Adipocyte (in vitro differentiated cells): ENCODE results near the gene TENM3.

ENCODE experiments used
- DNase-seq: peaks from one replicate; pipeline ENCODE4 v3.0.0-alpha.2; 2015; ENCODE audit warnings: low read depth
- H3K27me3 ChIP-seq: replicated peaks from 2 replicates; pipeline ENCODE4 v1.7.0; 2013; ENCODE audit warnings: mild to moderate bottlenecking, low read length, moderate library complexity; ENCODE audit not compliant: control insufficient read depth, insufficient read depth
- H3K36me3 ChIP-seq: 2 replicates; pipeline ENCODE4 v1.7.0; 2013; ENCODE audit warnings: low read length, mild to moderate bottlenecking, moderate library complexity; ENCODE audit not compliant: control insufficient read depth, insufficient read depth, severe bottlenecking
- H3K4me1 ChIP-seq: 2 replicates; pipeline ENCODE4 v1.7.0; 2013; ENCODE audit warnings: mild to moderate bottlenecking, low read length, moderate library complexity; ENCODE audit not compliant: control insufficient read depth, insufficient read depth
- H3K4me3 ChIP-seq: 2 replicates; pipeline ENCODE4 v1.7.0; 2013; ENCODE audit warnings: mild to moderate bottlenecking, low read length, moderate library complexity
- H3K9ac ChIP-seq: 2 replicates; pipeline ENCODE4 v1.7.0; 2013; ENCODE audit warnings: mild to moderate bottlenecking, low read length, moderate library complexity
- H3K9me3 ChIP-seq: 2 replicates; pipeline ENCODE4 v1.7.0; 2013; ENCODE audit warnings: mild to moderate bottlenecking, low read length, moderate library complexity; ENCODE audit not compliant: control insufficient read depth

The TENM3 gene

DNA sequence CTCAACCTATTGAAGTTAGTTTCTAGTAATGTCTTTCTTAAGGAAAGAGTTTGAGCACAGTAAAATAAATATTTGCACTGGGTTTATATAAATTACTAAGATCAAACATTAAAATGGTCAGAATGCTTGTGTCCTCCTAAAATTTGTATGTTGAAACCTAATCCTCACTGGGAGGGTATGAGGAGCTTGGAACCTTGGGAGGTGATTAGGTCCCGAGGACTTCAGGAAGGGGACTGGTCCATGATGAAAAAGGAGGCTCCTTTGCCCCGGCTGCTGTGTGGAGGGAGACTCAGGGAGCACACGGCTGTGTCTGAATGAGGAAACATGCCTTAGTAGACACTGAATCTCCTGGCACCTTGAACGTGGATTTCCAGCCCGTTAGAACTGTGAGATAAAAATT is 221.9 kb downstream of the TENM3 start:
- no peak for DNase-seq
- H3K36me3 ChIP-seq, result no peaks in the 10 kb centered on the region

DNA sequence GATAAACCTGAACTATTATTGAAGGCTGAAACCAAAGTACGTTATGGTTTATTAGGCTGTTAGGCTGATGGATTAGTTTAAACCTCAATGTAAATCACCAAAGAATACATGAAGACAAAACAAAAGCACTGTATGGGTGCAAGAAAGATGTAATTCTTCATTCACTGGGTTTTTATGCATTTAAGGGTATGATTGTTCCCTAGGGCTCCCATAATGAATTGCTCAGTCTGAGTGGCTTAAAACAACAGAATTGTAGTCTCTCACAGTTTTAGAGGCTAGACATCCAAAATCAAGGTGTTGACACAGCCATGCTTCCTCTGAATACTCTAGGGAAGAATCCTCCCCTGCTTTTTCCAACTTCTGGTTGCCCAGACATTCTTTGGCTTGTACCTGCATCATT is 222.8 kb downstream of the TENM3 start:
- DNase-seq, result no peak
- no peaks in the 10 kb centered on the region for H3K9me3 ChIP-seq
- no peak overlapping the region for H3K4me3 ChIP-seq
- no peaks in the 10 kb centered on the region for H3K27me3 ChIP-seq
- no peaks in the 10 kb centered on the region for H3K4me1 ChIP-seq
- no peak overlapping the region for H3K9ac ChIP-seq
- H3K36me3 ChIP-seq, result no peaks in the 10 kb centered on the region

More for the DNA sequence above, 221.9 kb downstream of the TENM3 start:
- Histone ChIP-seq H3K4me3 (no peak overlapping the region), H3K27me3 (no peaks in the 10 kb centered on the region), H3K4me1 (no peaks in the 10 kb centered on the region), H3K9ac (no peak overlapping the region), H3K9me3 (no peaks in the 10 kb centered on the region)

DNA sequence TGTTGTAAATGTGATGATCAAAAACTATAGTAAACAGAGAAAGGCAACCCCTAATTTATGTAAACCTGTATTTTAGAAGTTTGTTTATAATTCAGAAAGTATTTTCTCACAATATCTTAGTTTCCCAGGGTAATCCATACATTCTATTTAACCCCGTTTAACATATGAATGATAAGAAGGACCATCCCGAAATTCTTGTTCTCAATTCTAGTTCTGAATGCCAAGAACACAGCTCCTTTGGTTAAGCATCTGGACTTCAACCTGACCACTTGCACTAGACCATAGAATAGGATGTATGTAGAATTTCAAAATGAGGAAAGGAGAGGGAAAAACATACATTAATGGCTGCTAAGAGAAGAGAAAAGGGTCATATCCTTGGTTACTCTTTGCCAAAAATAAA is 227.0 kb downstream of the TENM3 start:
- no peak for DNase-seq
- Histone ChIP-seq H3K4me1 (no peaks in the 10 kb centered on the region), H3K27me3 (no peaks in the 10 kb centered on the region), H3K4me3 (no peak overlapping the region), H3K9me3 (peaks cover 11% of the 10 kb centered on the region), H3K36me3 (no peaks in the 10 kb centered on the region), H3K9ac (no peak overlapping the region)

DNA sequence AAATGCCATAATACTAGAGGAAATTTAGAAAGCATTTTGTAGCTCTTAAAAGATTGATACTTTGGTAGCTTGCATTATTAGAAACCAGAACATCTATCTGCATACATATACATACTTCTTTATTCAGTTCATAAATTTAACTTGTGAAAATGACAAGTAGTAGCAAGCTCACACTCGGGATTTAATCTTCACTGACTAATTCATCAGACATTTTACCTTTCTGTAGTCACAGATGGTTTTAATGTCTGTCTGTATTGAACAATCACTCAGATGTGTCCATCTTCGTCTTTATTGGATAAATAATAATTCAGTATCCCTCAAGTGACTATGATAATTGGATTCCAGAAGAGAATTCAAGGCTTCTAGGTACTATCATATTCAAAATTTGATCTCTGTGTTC is 232.3 kb downstream of the TENM3 start:
- Histone ChIP-seq H3K9me3 (peaks cover 11% of the 10 kb centered on the region), H3K36me3 (no peaks in the 10 kb centered on the region), H3K9ac (no peak overlapping the region), H3K27me3 (no peaks in the 10 kb centered on the region), H3K4me3 (no peak overlapping the region), H3K4me1 (no peaks in the 10 kb centered on the region)
- no peak for DNase-seq

DNA sequence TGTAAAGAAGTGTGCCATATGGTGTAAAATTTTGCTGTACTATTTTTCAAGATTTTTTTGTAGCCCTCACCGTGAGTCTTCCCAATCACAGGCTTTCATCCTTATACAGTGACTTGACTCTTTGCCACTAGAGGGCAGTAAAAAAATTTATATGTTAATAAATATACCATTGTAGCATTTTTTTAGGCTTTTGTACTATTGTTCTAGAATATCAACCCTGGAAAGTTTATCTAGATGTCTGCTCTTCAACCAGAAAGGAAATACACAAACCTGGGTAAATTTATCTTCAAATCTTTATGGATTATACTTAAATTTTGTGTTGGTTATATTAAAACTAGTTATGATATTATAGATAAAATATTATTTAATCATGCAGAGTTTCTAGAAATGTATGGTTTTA is 235.3 kb downstream of the TENM3 start:
- peak; percentile 90 for DNase-seq
- Histone ChIP-seq H3K4me3 (no peak overlapping the region), H3K4me1 (no peaks in the 10 kb centered on the region), H3K27me3 (no peaks in the 10 kb centered on the region), H3K9me3 (no peaks in the 10 kb centered on the region), H3K9ac (no peak overlapping the region), H3K36me3 (no peaks in the 10 kb centered on the region)

GRCh38 chr4:182483685-182484084 is 240.5 kb downstream of the TENM3 start:
- DNase-seq, result no peak
- no peaks in the 10 kb centered on the region for H3K27me3 ChIP-seq
- no peaks in the 10 kb centered on the region for H3K36me3 ChIP-seq
- no peaks in the 10 kb centered on the region for H3K4me1 ChIP-seq
- no peak overlapping the region for H3K4me3 ChIP-seq
- H3K9me3 ChIP-seq, result peaks cover 9% of the 10 kb centered on the region
- H3K9ac ChIP-seq, result no peak overlapping the region

GRCh38 chr4:182486881-182487280 is 243.7 kb downstream of the TENM3 start:
- no peak for DNase-seq
- no peaks in the 10 kb centered on the region for H3K27me3 ChIP-seq
- H3K4me1 ChIP-seq, result peaks cover 3% of the 10 kb centered on the region
- H3K9ac ChIP-seq, result no peak overlapping the region
- no peaks in the 10 kb centered on the region for H3K36me3 ChIP-seq
- peaks cover 9% of the 10 kb centered on the region for H3K9me3 ChIP-seq
- H3K4me3 ChIP-seq, result no peak overlapping the region

GRCh38 chr4:182488896-182489295 is 245.7 kb downstream of the TENM3 start:
- no peaks in the 10 kb centered on the region for H3K36me3 ChIP-seq
- H3K9me3 ChIP-seq, result peaks cover 9% of the 10 kb centered on the region
- H3K27me3 ChIP-seq, result no peaks in the 10 kb centered on the region
- H3K9ac ChIP-seq, result no peak overlapping the region
- peaks cover 16% of the 10 kb centered on the region for H3K4me1 ChIP-seq
- DNase-seq, result no peak
- H3K4me3 ChIP-seq, result no peak overlapping the region

GRCh38 chr4:182489607-182490006 is 246.4 kb downstream of the TENM3 start:
- H3K9ac ChIP-seq, result no peak overlapping the region
- peaks cover 9% of the 10 kb centered on the region for H3K9me3 ChIP-seq
- no peak overlapping the region for H3K4me3 ChIP-seq
- H3K36me3 ChIP-seq, result no peaks in the 10 kb centered on the region
- no peaks in the 10 kb centered on the region for H3K27me3 ChIP-seq
- no peak for DNase-seq
- peaks cover 16% of the 10 kb centered on the region for H3K4me1 ChIP-seq

DNA sequence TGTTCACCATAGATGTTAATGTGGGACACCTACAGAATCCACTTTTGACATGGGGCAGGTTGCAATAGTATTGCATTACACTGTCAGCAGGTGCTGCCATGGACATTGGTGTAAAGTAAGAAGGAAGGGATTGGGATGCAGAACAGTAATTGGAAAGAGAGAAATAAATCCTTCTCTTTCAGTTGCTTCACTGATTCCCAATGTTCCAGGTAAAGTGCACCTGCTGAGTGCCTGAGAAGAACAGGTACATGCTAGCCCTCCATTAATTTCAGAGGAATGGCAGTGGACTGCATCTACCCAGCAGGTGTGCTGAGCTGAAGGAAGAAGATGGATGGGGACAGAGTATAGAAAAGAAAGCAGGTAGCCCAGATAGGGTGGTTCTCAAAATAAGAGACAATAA is 248.5 kb downstream of the TENM3 start:
- H3K4me1 ChIP-seq, result peaks cover 16% of the 10 kb centered on the region
- peaks cover 6% of the 10 kb centered on the region for H3K9me3 ChIP-seq
- peak overlapping the region; percentile 37 for H3K9ac ChIP-seq
- H3K4me3 ChIP-seq, result peak overlapping the region; percentile 69
- no peaks in the 10 kb centered on the region for H3K36me3 ChIP-seq
- no peaks in the 10 kb centered on the region for H3K27me3 ChIP-seq
- no peak for DNase-seq

DNA sequence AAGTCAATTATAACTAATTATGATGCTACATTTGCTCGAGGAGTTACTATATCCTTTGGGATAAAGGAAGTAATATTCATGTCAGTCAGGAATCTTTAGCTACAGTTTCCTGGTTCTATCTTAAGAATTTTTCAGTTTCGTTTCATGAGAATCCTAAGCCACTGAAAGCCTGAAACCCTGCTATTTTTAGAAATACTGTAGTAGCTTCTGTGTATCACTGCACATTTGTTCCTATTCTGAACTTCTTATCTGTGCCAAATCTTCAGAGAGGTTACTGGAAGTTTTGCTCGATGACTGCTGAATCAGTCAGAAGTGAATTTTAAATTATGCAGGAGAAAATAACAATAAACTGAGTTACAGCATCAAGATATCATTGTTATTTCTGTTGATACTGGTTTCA is 249.2 kb downstream of the TENM3 start:
- no peaks in the 10 kb centered on the region for H3K36me3 ChIP-seq
- H3K4me1 ChIP-seq, result peaks cover 16% of the 10 kb centered on the region
- DNase-seq, result peak; percentile 71
- peak overlapping the region; percentile 37 for H3K9ac ChIP-seq
- no peaks in the 10 kb centered on the region for H3K27me3 ChIP-seq
- H3K4me3 ChIP-seq, result peak overlapping the region; percentile 69
- no peaks in the 10 kb centered on the region for H3K9me3 ChIP-seq

- no peak overlapping the region for H3K9ac ChIP-seq
- H3K36me3 ChIP-seq, result no peaks in the 10 kb centered on the region
- no peaks in the 10 kb centered on the region for H3K27me3 ChIP-seq
- no peak for DNase-seq
- H3K4me3 ChIP-seq, result no peak overlapping the region
- no peaks in the 10 kb centered on the region for H3K9me3 ChIP-seq
- peaks cover 16% of the 10 kb centered on the region for H3K4me1 ChIP-seq
Measured at GRCh38 chr4:182493377-182493776, 250.2 kb downstream of the TENM3 start.
